ENCODE measurements around the gene CDH20.

CDH20 gene

GRCh38 chr18:61470031-61470674, 136.9 kb downstream of the CDH20 start:
- no peak for DNase-seq
- no peaks in the 10 kb centered on the region for H3K36me3 Mint-ChIP-seq (ENCODE audit: insufficient read depth)
- no peaks in the 10 kb centered on the region for H3K4me1 Mint-ChIP-seq (ENCODE audit: low read depth in 2 of 2)

GRCh38 chr18:61471541-61471940, 138.3 kb downstream of the CDH20 start:
- Mint-ChIP-seq H3K4me3 (no peak overlapping the region), H3K9me3 (no peaks in the 10 kb centered on the region), H3K4me1 (ENCODE audit: low read depth in 2 of 2) (no peaks in the 10 kb centered on the region), H3K36me3 (ENCODE audit: insufficient read depth) (no peaks in the 10 kb centered on the region), H3K27ac (no peak overlapping the region), H3K27me3 (no peaks in the 10 kb centered on the region)
- no peak for DNase-seq
- no peak for ATAC-seq (replicated peaks)

More at GRCh38 chr18:61470031-61470674, 136.9 kb downstream of the CDH20 start:
- Mint-ChIP-seq H3K9me3 (no peaks in the 10 kb centered on the region), H3K27me3 (no peaks in the 10 kb centered on the region), H3K4me3 (no peak overlapping the region), H3K27ac (no peak overlapping the region)
- no peak for ATAC-seq (replicated peaks)

GRCh38 chr18:61471942-61472341, 138.7 kb downstream of the CDH20 start:
- Mint-ChIP-seq H3K4me3 (no peak overlapping the region), H3K9me3 (no peaks in the 10 kb centered on the region), H3K27me3 (no peaks in the 10 kb centered on the region), H3K4me1 (ENCODE audit: low read depth in 2 of 2) (no peaks in the 10 kb centered on the region), H3K27ac (no peak overlapping the region), H3K36me3 (ENCODE audit: insufficient read depth) (no peaks in the 10 kb centered on the region)
- DNase-seq (no peak), ATAC-seq (replicated peaks) (no peak)

- H3K9me3 Mint-ChIP-seq, result peaks cover 0 to under 1% of the 10 kb centered on the region in 2 donors
- ATAC-seq (replicated peaks) (no peak), DNase-seq (no peak)
- no peak overlapping the region for H3K27ac Mint-ChIP-seq
- no peaks in the 10 kb centered on the region for H3K27me3 Mint-ChIP-seq
- H3K4me1 Mint-ChIP-seq (ENCODE audit: low read depth in 2 of 2), result no peaks in the 10 kb centered on the region
- H3K36me3 Mint-ChIP-seq (ENCODE audit: insufficient read depth), result no peaks in the 10 kb centered on the region
- no peak overlapping the region for H3K4me3 Mint-ChIP-seq
These were observed 141.1 kb downstream of the CDH20 start for GRCh38 chr18:61474341-61474740.

- H3K36me3 Mint-ChIP-seq (ENCODE audit: insufficient read depth), result no peaks in the 10 kb centered on the region
- no peak for ATAC-seq (replicated peaks)
- no peak for DNase-seq
These were observed 141.7 kb downstream of the CDH20 start for GRCh38 chr18:61474918-61475317.

GRCh38 chr18:61475931-61476330, 142.7 kb downstream of the CDH20 start:
- ATAC-seq (replicated peaks) (no peak), DNase-seq (no peak)
- H3K36me3 Mint-ChIP-seq (ENCODE audit: insufficient read depth), result no peaks in the 10 kb centered on the region
- H3K27ac Mint-ChIP-seq, result no peak overlapping the region
- peaks cover 0 to 5% of the 10 kb centered on the region in 2 donors for H3K9me3 Mint-ChIP-seq
- no peak overlapping the region for H3K4me3 Mint-ChIP-seq
- no peaks in the 10 kb centered on the region for H3K4me1 Mint-ChIP-seq (ENCODE audit: low read depth in 2 of 2)
- no peaks in the 10 kb centered on the region for H3K27me3 Mint-ChIP-seq

More at GRCh38 chr18:61474918-61475317, 141.7 kb downstream of the CDH20 start:
- Mint-ChIP-seq H3K4me3 (no peak overlapping the region), H3K27ac (no peak overlapping the region), H3K27me3 (no peaks in the 10 kb centered on the region), H3K9me3 (peaks cover 0 to 5% of the 10 kb centered on the region in 2 donors), H3K4me1 (ENCODE audit: low read depth in 2 of 2) (no peaks in the 10 kb centered on the region)

- H3K9me3 Mint-ChIP-seq, result peaks cover 0 to 1% of the 10 kb centered on the region in 2 donors
- no peaks in the 10 kb centered on the region for H3K4me1 Mint-ChIP-seq (ENCODE audit: low read depth in 2 of 2)
- DNase-seq, result no peak
- H3K27ac Mint-ChIP-seq, result no peak overlapping the region
- H3K27me3 Mint-ChIP-seq, result no peaks in the 10 kb centered on the region
- no peak for ATAC-seq (replicated peaks)
- H3K36me3 Mint-ChIP-seq (ENCODE audit: insufficient read depth), result no peaks in the 10 kb centered on the region
- H3K4me3 Mint-ChIP-seq, result no peak overlapping the region
These were observed 156.1 kb downstream of the CDH20 start for GRCh38 chr18:61489334-61489733.

GRCh38 chr18:61496374-61496773, 163.1 kb downstream of the CDH20 start:
- Mint-ChIP-seq H3K4me3 (no peak overlapping the region), H3K36me3 (ENCODE audit: insufficient read depth) (no peaks in the 10 kb centered on the region), H3K27me3 (no peaks in the 10 kb centered on the region), H3K9me3 (no peaks in the 10 kb centered on the region), H3K27ac (no peak overlapping the region), H3K4me1 (ENCODE audit: low read depth in 2 of 2) (no peaks in the 10 kb centered on the region)
- DNase-seq, result no peak
- ATAC-seq (replicated peaks), result no peak

- H3K9me3 Mint-ChIP-seq, result no peaks in the 10 kb centered on the region
- no peaks in the 10 kb centered on the region for H3K27me3 Mint-ChIP-seq
- no peak overlapping the region for H3K27ac Mint-ChIP-seq
- H3K36me3 Mint-ChIP-seq (ENCODE audit: insufficient read depth), result no peaks in the 10 kb centered on the region
- DNase-seq (no peak), ATAC-seq (replicated peaks) (no peak)
- H3K4me3 Mint-ChIP-seq, result no peak overlapping the region
- no peaks in the 10 kb centered on the region for H3K4me1 Mint-ChIP-seq (ENCODE audit: low read depth in 2 of 2)
These were observed 164.2 kb downstream of the CDH20 start for GRCh38 chr18:61497422-61497821.

GRCh38 chr18:61502472-61502871, 169.2 kb downstream of the CDH20 start:
- no peak for ATAC-seq (replicated peaks)
- Mint-ChIP-seq H3K4me3 (no peak overlapping the region), H3K27me3 (peaks cover 5 to 15% of the 10 kb centered on the region in 2 donors), H3K4me1 (ENCODE audit: low read depth in 2 of 2) (no peaks in the 10 kb centered on the region), H3K27ac (no peak overlapping the region), H3K9me3 (no peaks in the 10 kb centered on the region), H3K36me3 (ENCODE audit: insufficient read depth) (no peaks in the 10 kb centered on the region)
- no peak for DNase-seq

GRCh38 chr18:61503688-61504087, 170.5 kb downstream of the CDH20 start:
- DNase-seq (no peak), ATAC-seq (replicated peaks) (no peak)
- H3K27me3 Mint-ChIP-seq, result peaks cover 5 to 15% of the 10 kb centered on the region in 2 donors
- H3K4me1 Mint-ChIP-seq (ENCODE audit: low read depth in 2 of 2), result no peaks in the 10 kb centered on the region
- no peaks in the 10 kb centered on the region for H3K36me3 Mint-ChIP-seq (ENCODE audit: insufficient read depth)
- H3K27ac Mint-ChIP-seq, result no peak overlapping the region
- H3K9me3 Mint-ChIP-seq, result no peaks in the 10 kb centered on the region
- no peak overlapping the region for H3K4me3 Mint-ChIP-seq

- Mint-ChIP-seq H3K36me3 (ENCODE audit: insufficient read depth) (no peaks in the 10 kb centered on the region), H3K27me3 (no peaks in the 10 kb centered on the region), H3K4me3 (no peak overlapping the region), H3K4me1 (ENCODE audit: low read depth in 2 of 2) (no peaks in the 10 kb centered on the region), H3K27ac (no peak overlapping the region), H3K9me3 (no peaks in the 10 kb centered on the region)
- ATAC-seq (replicated peaks) (no peak), DNase-seq (no peak)
These were observed 195.7 kb downstream of the CDH20 start for GRCh38 chr18:61528961-61529360.

- H3K9me3 Mint-ChIP-seq, result peaks cover 0 to 1% of the 10 kb centered on the region in 2 donors
These were observed 197.5 kb downstream of the CDH20 start for GRCh38 chr18:61530681-61531080.

GRCh38 chr18:61531182-61531581, 198.0 kb downstream of the CDH20 start:
- Mint-ChIP-seq H3K36me3 (ENCODE audit: insufficient read depth) (no peaks in the 10 kb centered on the region), H3K27ac (no peak overlapping the region), H3K27me3 (no peaks in the 10 kb centered on the region), H3K9me3 (peaks cover 0 to 1% of the 10 kb centered on the region in 2 donors), H3K4me3 (no peak overlapping the region), H3K4me1 (ENCODE audit: low read depth in 2 of 2) (no peaks in the 10 kb centered on the region)
- no peak for ATAC-seq (replicated peaks)
- DNase-seq, result no peak

More at GRCh38 chr18:61530681-61531080, 197.5 kb downstream of the CDH20 start:
- no peak overlapping the region for H3K27ac Mint-ChIP-seq
- no peak overlapping the region for H3K4me3 Mint-ChIP-seq
- ATAC-seq (replicated peaks) (no peak), DNase-seq (no peak)
- no peaks in the 10 kb centered on the region for H3K4me1 Mint-ChIP-seq (ENCODE audit: low read depth in 2 of 2)
- no peaks in the 10 kb centered on the region for H3K36me3 Mint-ChIP-seq (ENCODE audit: insufficient read depth)
- H3K27me3 Mint-ChIP-seq, result no peaks in the 10 kb centered on the region

Data from effector memory CD8-positive, alpha-beta T cell (primary cell).